ENCODE results near the gene CCR9. TPM values are rescaled to one million over a fixed set of nuclear protein-coding genes. Genes with fewer than 3 reads are reported as not detected.

CCR9 gene
- total RNA-seq, 1 donor from 2014 or later = not detected

DNA sequence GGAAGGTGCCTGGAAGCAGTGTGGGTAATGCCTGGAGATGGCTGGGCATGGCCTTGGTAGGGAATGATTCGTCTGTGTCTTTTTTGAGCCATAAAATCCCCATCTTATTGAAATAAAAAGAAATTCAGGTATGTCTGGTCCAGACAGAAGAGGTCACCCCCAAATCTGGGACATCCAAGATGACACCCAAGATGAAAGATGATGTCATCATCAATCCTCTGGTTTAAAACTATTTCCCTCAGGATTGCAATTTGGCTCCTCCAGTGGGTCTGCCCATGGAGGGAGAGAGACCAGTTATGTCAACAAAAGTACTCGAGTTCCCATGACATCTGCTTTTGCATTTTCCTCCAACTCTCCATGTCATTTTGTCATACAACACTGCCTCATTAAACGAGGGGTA lies 16.7 kb upstream of the CCR9 start:
- ATAC-seq (no peak), DNase-seq (no peak)
- no peak overlapping the region for H3K27ac ChIP-seq
- TF ChIP-seq, protein P1, sequence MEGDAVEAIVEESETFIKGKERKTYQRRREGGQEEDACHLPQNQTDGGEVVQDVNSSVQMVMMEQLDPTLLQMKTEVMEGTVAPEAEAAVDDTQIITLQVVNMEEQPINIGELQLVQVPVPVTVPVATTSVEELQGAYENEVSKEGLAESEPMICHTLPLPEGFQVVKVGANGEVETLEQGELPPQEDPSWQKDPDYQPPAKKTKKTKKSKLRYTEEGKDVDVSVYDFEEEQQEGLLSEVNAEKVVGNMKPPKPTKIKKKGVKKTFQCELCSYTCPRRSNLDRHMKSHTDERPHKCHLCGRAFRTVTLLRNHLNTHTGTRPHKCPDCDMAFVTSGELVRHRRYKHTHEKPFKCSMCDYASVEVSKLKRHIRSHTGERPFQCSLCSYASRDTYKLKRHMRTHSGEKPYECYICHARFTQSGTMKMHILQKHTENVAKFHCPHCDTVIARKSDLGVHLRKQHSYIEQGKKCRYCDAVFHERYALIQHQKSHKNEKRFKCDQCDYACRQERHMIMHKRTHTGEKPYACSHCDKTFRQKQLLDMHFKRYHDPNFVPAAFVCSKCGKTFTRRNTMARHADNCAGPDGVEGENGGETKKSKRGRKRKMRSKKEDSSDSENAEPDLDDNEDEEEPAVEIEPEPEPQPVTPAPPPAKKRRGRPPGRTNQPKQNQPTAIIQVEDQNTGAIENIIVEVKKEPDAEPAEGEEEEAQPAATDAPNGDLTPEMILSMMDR (IDR thresholded peaks at IDR 0.05) = no peak
- no peaks in the 10 kb centered on the region for H3K4me1 ChIP-seq
- H3K27me3 ChIP-seq = no peaks in the 10 kb centered on the region
- H3K9me3 ChIP-seq = no peaks in the 10 kb centered on the region
- intact Hi-C loops (cut with DNase I) = no loop called here
- H3K36me3 ChIP-seq = no peaks in the 10 kb centered on the region
- no peak overlapping the region for H3K4me3 ChIP-seq

DNA sequence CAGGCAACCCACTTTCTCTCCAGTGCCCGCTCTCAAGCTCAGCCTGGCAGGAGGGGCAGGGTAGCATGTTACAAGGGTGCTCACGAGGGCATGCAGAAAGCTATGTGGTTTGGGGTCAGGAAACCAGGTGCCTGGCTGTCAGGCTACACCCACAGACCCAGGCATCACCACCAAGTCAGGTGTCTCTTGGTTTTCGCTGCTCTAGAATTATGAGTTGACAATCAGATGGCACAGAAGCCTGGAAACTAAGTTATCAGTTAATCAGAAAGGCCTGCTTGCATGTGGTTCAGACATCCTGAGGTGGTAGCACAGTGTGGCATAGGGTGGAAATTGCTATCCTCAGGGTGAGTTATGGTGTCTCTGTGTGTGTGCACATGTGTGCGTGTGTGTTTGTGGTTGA lies 16.2 kb upstream of the CCR9 start:
- TF ChIP-seq, protein P1 (IDR thresholded peaks at IDR 0.05) = no peak
- no peaks in the 10 kb centered on the region for H3K27me3 ChIP-seq
- no peaks in the 10 kb centered on the region for H3K36me3 ChIP-seq
- no peaks in the 10 kb centered on the region for H3K9me3 ChIP-seq
- ATAC-seq (peak; percentile 40), DNase-seq (no peak)
- no peak overlapping the region for H3K4me3 ChIP-seq
- no peak overlapping the region for H3K27ac ChIP-seq
- intact Hi-C loops (cut with DNase I) = no loop called here
- H3K4me1 ChIP-seq = no peaks in the 10 kb centered on the region

DNA sequence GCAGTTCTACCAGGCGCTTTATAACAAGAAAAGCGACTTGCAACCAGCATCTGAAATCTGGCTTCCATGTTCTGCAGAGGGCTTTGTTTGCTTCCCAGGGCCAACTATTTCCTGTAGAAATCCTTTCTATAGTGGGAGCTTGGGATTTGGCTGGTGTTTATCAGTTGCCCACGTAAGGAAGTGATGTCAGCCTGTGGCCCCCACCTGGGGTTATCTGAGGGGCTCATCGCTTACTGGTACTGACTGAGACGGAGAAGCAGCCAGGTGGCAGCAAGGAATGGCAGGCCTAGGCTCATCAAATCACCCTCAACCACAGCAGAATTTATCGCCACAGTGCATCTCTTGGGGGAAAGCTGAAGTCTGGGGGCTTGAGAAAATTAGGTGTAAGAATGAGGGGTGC lies 14.6 kb upstream of the CCR9 start:
- intact Hi-C loops (cut with DNase I) = no loop called here
- no peak for DNase-seq
- H3K27me3 ChIP-seq = no peaks in the 10 kb centered on the region
- H3K4me3 ChIP-seq = no peak overlapping the region
- H3K9me3 ChIP-seq = no peaks in the 10 kb centered on the region
- ATAC-seq = no peak
- TF ChIP-seq, protein P1 (IDR thresholded peaks at IDR 0.05) = no peak
- H3K4me1 ChIP-seq = no peaks in the 10 kb centered on the region
- no peak overlapping the region for H3K27ac ChIP-seq
- H3K36me3 ChIP-seq = no peaks in the 10 kb centered on the region

DNA sequence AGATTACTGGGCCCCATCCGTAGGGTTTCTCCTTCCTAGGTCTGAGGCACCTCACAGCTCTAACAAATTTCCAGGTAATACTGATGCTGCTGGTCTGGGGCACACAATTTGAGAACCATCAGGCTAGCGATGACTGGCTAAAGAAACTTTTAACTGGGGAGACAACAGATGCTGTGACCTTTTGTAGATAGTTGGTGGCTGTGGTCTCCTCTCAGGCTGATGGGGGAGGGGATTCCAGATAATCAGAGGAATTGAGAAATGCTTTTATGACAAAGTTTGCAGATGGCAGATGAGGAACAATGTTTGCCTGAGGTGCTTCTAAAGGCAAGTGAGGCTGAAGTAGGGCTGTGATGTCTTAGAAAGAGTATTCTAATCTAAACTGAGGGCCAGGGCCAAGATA lies 13.8 kb upstream of the CCR9 start:
- intact Hi-C loops (cut with DNase I) = no loop called here
- TF ChIP-seq, protein P1 (IDR thresholded peaks at IDR 0.05) = no peak
- DNase-seq = no peak
- no peaks in the 10 kb centered on the region for H3K4me1 ChIP-seq
- H3K27ac ChIP-seq = no peak overlapping the region
- no peaks in the 10 kb centered on the region for H3K36me3 ChIP-seq
- no peaks in the 10 kb centered on the region for H3K27me3 ChIP-seq
- no peak overlapping the region for H3K4me3 ChIP-seq
- no peaks in the 10 kb centered on the region for H3K9me3 ChIP-seq
- ATAC-seq = no peak

DNA sequence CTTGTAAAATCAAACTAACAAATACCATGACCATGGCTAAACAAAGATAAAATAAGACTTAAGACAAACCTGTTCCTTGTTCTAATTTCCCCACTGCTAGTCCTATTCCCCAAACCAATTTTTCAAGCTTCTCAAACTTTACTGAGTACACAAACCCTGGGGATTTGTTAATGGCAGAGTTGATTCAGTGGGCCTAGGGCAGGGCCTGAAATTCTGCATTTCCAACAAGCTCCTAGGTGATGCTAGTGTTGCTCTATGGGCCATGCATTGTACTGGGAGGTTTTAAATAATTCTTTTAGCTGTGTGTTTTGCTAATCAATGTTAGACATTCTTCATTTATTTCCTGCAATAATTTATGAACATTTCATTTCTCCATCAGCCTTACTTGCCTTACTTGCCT lies 13.3 kb upstream of the CCR9 start:
- DNase-seq (no peak), ATAC-seq (no peak)
- no peaks in the 10 kb centered on the region for H3K36me3 ChIP-seq
- no peaks in the 10 kb centered on the region for H3K27me3 ChIP-seq
- TF ChIP-seq, protein P1 (IDR thresholded peaks at IDR 0.05) = no peak
- intact Hi-C loops (cut with DNase I) = no loop called here
- H3K4me3 ChIP-seq = no peak overlapping the region
- H3K9me3 ChIP-seq = no peaks in the 10 kb centered on the region
- H3K4me1 ChIP-seq = no peaks in the 10 kb centered on the region
- H3K27ac ChIP-seq = no peak overlapping the region

DNA sequence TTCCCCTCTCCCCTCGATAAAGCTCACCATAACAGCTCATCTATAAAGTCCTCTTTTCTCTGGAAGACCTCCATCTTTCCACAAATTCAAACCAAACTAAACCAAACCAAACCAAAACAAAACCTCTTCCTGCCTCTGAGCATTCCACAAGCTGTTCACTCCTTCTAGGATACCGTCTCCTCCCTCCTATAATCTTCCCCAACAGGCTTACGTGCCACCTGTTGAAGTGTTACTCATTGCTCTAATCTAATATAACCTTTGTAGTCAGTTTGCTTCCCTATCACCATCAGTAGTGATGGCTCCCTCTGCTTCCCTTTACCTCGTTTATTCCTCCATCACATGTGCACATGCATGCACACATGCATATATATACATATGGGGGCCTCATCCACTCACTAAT lies 12.7 kb upstream of the CCR9 start:
- ATAC-seq (no peak), DNase-seq (no peak)
- TF ChIP-seq, protein P1 (IDR thresholded peaks at IDR 0.05) = no peak
- no peak overlapping the region for H3K4me3 ChIP-seq
- H3K4me1 ChIP-seq = no peaks in the 10 kb centered on the region
- no peak overlapping the region for H3K27ac ChIP-seq
- no peaks in the 10 kb centered on the region for H3K36me3 ChIP-seq
- no peaks in the 10 kb centered on the region for H3K9me3 ChIP-seq
- H3K27me3 ChIP-seq = no peaks in the 10 kb centered on the region
- intact Hi-C loops (cut with DNase I) = no loop called here

All from upper lobe of right lung (tissue), 1 donor.